Loucy (cell line): ENCODE data around the gene PDPN.

Experiments
- H2AFZ ChIP-seq: fragments of 200-600 bp; sonication (generic); 2 replicates; pipeline ENCODE4 v1.6.0; 2016; ENCODE audit warnings: antibody characterized with exemption, mild to moderate bottlenecking, low read length, moderate library complexity
- H3F3A ChIP-seq: fragments of 200-600 bp; 2 replicates; pipeline ENCODE4 v1.6.0; 2016; ENCODE audit warnings: antibody characterized with exemption, low read depth, mild to moderate bottlenecking
- H3K27me3 ChIP-seq: fragments of 200-600 bp; sonication (generic); 2 replicates; pipeline ENCODE4 v1.6.1; 2014; ENCODE audit warnings: low read length, mild to moderate bottlenecking; ENCODE audit not compliant: insufficient read depth, poor library complexity, severe bottlenecking
- H3K36me3 ChIP-seq: fragments of 200-600 bp; sonication (generic); 2 replicates; pipeline ENCODE4 v1.6.1; 2016; ENCODE audit warnings: low read length; ENCODE audit not compliant: insufficient read depth
- H3K4me1 ChIP-seq: fragments of 200-600 bp; sonication (generic); 2 replicates; pipeline ENCODE4 v1.5.1; 2014; ENCODE audit warnings: low read length, mild to moderate bottlenecking; ENCODE audit not compliant: insufficient read depth, poor library complexity, severe bottlenecking
- H3K4me2 ChIP-seq: fragments of 200-600 bp; sonication (generic); 2 replicates; pipeline ENCODE4 v1.6.0; 2014; ENCODE audit warnings: antibody characterized with exemption, low read length, low read depth, mild to moderate bottlenecking; ENCODE audit not compliant: poor library complexity, severe bottlenecking
- H3K4me3 ChIP-seq: fragments of 200-600 bp; sonication (generic); 2 replicates; pipeline ENCODE4 v1.5.1; 2014; ENCODE audit warnings: low read length, mild to moderate bottlenecking, mixed read lengths; ENCODE audit not compliant: poor library complexity, severe bottlenecking
- H3K79me2 ChIP-seq: fragments of 200-600 bp; sonication (generic); 2 replicates; pipeline ENCODE4 v1.6.1; 2014; ENCODE audit warnings: low read length; ENCODE audit not compliant: insufficient read depth
- H3K9ac ChIP-seq: fragments of 200-600 bp; sonication (generic); 2 replicates; pipeline ENCODE4 v1.6.0; 2014; ENCODE audit warnings: mild to moderate bottlenecking, low read depth, low read length, moderate library complexity; ENCODE audit not compliant: poor library complexity, severe bottlenecking
- H3K9me2 ChIP-seq: fragments of 200-600 bp; sonication (generic); replicated peaks from 2 replicates; pipeline ENCODE4 v1.6.1; 2016; ENCODE audit warnings: low read depth, low read length, mixed read lengths
- H3K9me3 ChIP-seq: fragments of 200-600 bp; sonication (generic); 2 replicates; pipeline ENCODE4 v1.6.1; 2014; ENCODE audit warnings: mild to moderate bottlenecking, antibody characterized with exemption, low read length, low read depth; ENCODE audit not compliant: insufficient read depth
- H4K20me1 ChIP-seq: fragments of 200-600 bp; sonication (generic); 2 replicates; pipeline ENCODE4 v1.6.0; 2014; ENCODE audit warnings: antibody characterized with exemption, low read length, mild to moderate bottlenecking; ENCODE audit not compliant: insufficient read depth, poor library complexity, severe bottlenecking
- CTCF ChIP-seq: fragments of 200-600 bp; sonication (generic); conservative IDR thresholded peaks from 2 replicates; pipeline ENCODE4 v1.5.1; 2014; ENCODE audit warnings: mild to moderate bottlenecking, antibody characterized with exemption, low read length
- EZH2phosphoT487 ChIP-seq: fragments of 200-600 bp; IDR thresholded peaks from 2 replicates; pipeline ENCODE4 v1.6.1; 2018; ENCODE audit warnings: antibody characterized with exemption, mild to moderate bottlenecking, moderate library complexity, borderline replicate concordance

PDPN gene

GRCh38 chr1:13617108-13617507, 33.5 kb downstream of the PDPN start:
- Histone ChIP-seq H3K4me3 (no peak overlapping the region), H3K4me1 (no peaks in the 10 kb centered on the region), H3K79me2 (no peaks in the 10 kb centered on the region), H3K9me2 (no peaks in the 10 kb centered on the region), H3K27me3 (no peaks in the 10 kb centered on the region), H3K4me2 (no peak overlapping the region), H3K9me3 (no peaks in the 10 kb centered on the region), H4K20me1 (no peaks in the 10 kb centered on the region), H3F3A (no peaks in the 10 kb centered on the region), H2AFZ (no peak overlapping the region), H3K9ac (no peak overlapping the region), H3K36me3 (no peaks in the 10 kb centered on the region)
- TF ChIP-seq EZH2phosphoT487 (no peak), CTCF (no peak)

GRCh38 chr1:13617773-13618172, 34.1 kb downstream of the PDPN start:
- no peak overlapping the region for H3K4me2 ChIP-seq
- no peak overlapping the region for H3K9ac ChIP-seq
- H3K27me3 ChIP-seq = no peaks in the 10 kb centered on the region
- no peaks in the 10 kb centered on the region for H3K4me1 ChIP-seq
- no peaks in the 10 kb centered on the region for H3F3A ChIP-seq
- no peaks in the 10 kb centered on the region for H3K9me2 ChIP-seq
- TF ChIP-seq CTCF (no peak), EZH2phosphoT487 (no peak)
- H2AFZ ChIP-seq = no peak overlapping the region
- H3K79me2 ChIP-seq = no peaks in the 10 kb centered on the region
- no peaks in the 10 kb centered on the region for H4K20me1 ChIP-seq
- no peaks in the 10 kb centered on the region for H3K36me3 ChIP-seq
- H3K9me3 ChIP-seq = no peaks in the 10 kb centered on the region
- no peak overlapping the region for H3K4me3 ChIP-seq

- Histone ChIP-seq H3F3A (no peaks in the 10 kb centered on the region), H3K36me3 (no peaks in the 10 kb centered on the region), H3K27me3 (no peaks in the 10 kb centered on the region), H3K9me2 (no peaks in the 10 kb centered on the region), H4K20me1 (no peaks in the 10 kb centered on the region), H3K9ac (no peak overlapping the region), H3K79me2 (no peaks in the 10 kb centered on the region), H3K4me2 (no peak overlapping the region), H2AFZ (no peak overlapping the region), H3K9me3 (no peaks in the 10 kb centered on the region), H3K4me3 (no peak overlapping the region), H3K4me1 (no peaks in the 10 kb centered on the region)
- TF ChIP-seq EZH2phosphoT487 = no peak
- no peak for TF ChIP-seq CTCF
Measured at GRCh38 chr1:13618483-13618882, 34.9 kb downstream of the PDPN start.
